H9 (cell line): Measurements from ENCODE around the gene ACSL4. TPM values are rescaled to one million over a fixed set of nuclear protein-coding genes. Genes with fewer than 3 reads are reported as not detected.
"Not testable (repeated sequence)": the region's sequence is repeated elsewhere in the genome, so short reads cannot be mapped to it uniquely, and the experiment has no call there.

Experiments
- DNase-seq: peaks from one replicate; pipeline ENCODE4 v3.0.0-alpha.2; 2017
- H2AFZ ChIP-seq: one replicate; pipeline ENCODE4 v1.6.1; 2013; ENCODE audit warnings: mild to moderate bottlenecking, low read length, control low read depth, moderate library complexity
- H2AK5ac ChIP-seq: 2 replicates; pipeline ENCODE4 v1.6.1; 2013; ENCODE audit warnings: low read length, control low read depth, mixed read lengths; ENCODE audit not compliant: insufficient read length
- H2BK120ac ChIP-seq: one replicate; pipeline ENCODE4 v1.6.1; 2013; ENCODE audit warnings: low read depth, mild to moderate bottlenecking, low read length, control low read depth, inconsistent platforms; ENCODE audit not compliant: poor library complexity, severe bottlenecking
- H2BK12ac ChIP-seq: 2 replicates; pipeline ENCODE4 v1.6.1; 2013; ENCODE audit warnings: low read length, control low read depth, mixed read lengths, low read depth; ENCODE audit not compliant: insufficient read length
- H2BK15ac ChIP-seq: 2 replicates; pipeline ENCODE4 v1.6.1; 2013; ENCODE audit warnings: low read depth, low read length, control low read depth
- H2BK20ac ChIP-seq: one replicate; pipeline ENCODE4 v1.6.1; 2013; ENCODE audit warnings: low read depth, mild to moderate bottlenecking, low read length, control low read depth, inconsistent platforms; ENCODE audit not compliant: poor library complexity, severe bottlenecking
- H2BK5ac ChIP-seq: 2 replicates; pipeline ENCODE4 v1.6.1; 2013; ENCODE audit warnings: low read length, control low read depth, mixed read lengths; ENCODE audit not compliant: insufficient read length
- H3K14ac ChIP-seq: 2 replicates; pipeline ENCODE4 v1.6.1; 2013; ENCODE audit warnings: low read length, control low read depth; ENCODE audit not compliant: insufficient read depth
- H3K18ac ChIP-seq: 2 replicates; pipeline ENCODE4 v1.6.1; 2013; ENCODE audit warnings: low read depth, mild to moderate bottlenecking, mixed read lengths, low read length, control low read depth; ENCODE audit not compliant: insufficient read length
- H3K23ac ChIP-seq: 2 replicates; pipeline ENCODE4 v1.6.1; 2013; ENCODE audit warnings: low read length, control low read depth, mixed read lengths, low read depth; ENCODE audit not compliant: insufficient read length
- H3K23me2 ChIP-seq: 2 replicates; pipeline ENCODE4 v1.6.1; 2013; ENCODE audit warnings: low read depth, mild to moderate bottlenecking, mixed read lengths, low read length, control low read depth; ENCODE audit not compliant: insufficient read length, poor library complexity, severe bottlenecking
- H3K27ac ChIP-seq: 2 replicates; pipeline ENCODE4 v1.5.1; 2013; ENCODE audit warnings: low read length, control low read depth, mixed read lengths, low read depth; ENCODE audit not compliant: insufficient read length
- H3K27me3 ChIP-seq: 2 replicates; pipeline ENCODE4 v1.6.1; 2013; ENCODE audit warnings: low read length, control low read depth, inconsistent platforms; ENCODE audit not compliant: insufficient read depth
- H3K4ac ChIP-seq: 2 replicates; pipeline ENCODE4 v1.6.1; 2013; ENCODE audit warnings: low read depth, mild to moderate bottlenecking, control low read depth, inconsistent platforms, low read length, moderate library complexity
- H3K4me1 ChIP-seq: 2 replicates; pipeline ENCODE4 v1.6.1; 2013; ENCODE audit warnings: low read length, control low read depth, inconsistent platforms; ENCODE audit not compliant: insufficient read depth
- H3K4me2 ChIP-seq: 2 replicates; pipeline ENCODE4 v1.6.1; 2013; ENCODE audit warnings: low read length, control low read depth, mixed read lengths; ENCODE audit not compliant: insufficient read length, insufficient read depth
- H3K56ac ChIP-seq: 2 replicates; pipeline ENCODE4 v1.6.1; 2013; ENCODE audit warnings: low read depth, mild to moderate bottlenecking, mixed read lengths, low read length, control low read depth; ENCODE audit not compliant: insufficient read length
- H3K79me1 ChIP-seq: 2 replicates; pipeline ENCODE4 v1.6.1; 2013; ENCODE audit warnings: low read depth, mild to moderate bottlenecking, moderate library complexity, low read length, control low read depth, inconsistent platforms; ENCODE audit not compliant: insufficient read depth, poor library complexity, severe bottlenecking
- H3K79me2 ChIP-seq: 2 replicates; pipeline ENCODE4 v1.6.1; 2013; ENCODE audit warnings: low read length, control low read depth, inconsistent platforms; ENCODE audit not compliant: insufficient read depth
- H3K9ac ChIP-seq: 2 replicates; pipeline ENCODE4 v1.6.1; 2013; ENCODE audit warnings: low read length, control low read depth, mixed read lengths; ENCODE audit not compliant: insufficient read length; ENCODE audit errors: extremely low read depth
- H3K9me3 ChIP-seq: one replicate; pipeline ENCODE4 v1.6.1; 2013; ENCODE audit warnings: low read depth, low read length, inconsistent platforms; ENCODE audit not compliant: control insufficient read depth
- H3T11ph ChIP-seq: one replicate; pipeline ENCODE4 v1.6.1; 2013; ENCODE audit warnings: mild to moderate bottlenecking, low read length, control low read depth, inconsistent platforms
- H4K20me1 ChIP-seq: one replicate; pipeline ENCODE4 v1.6.1; 2013; ENCODE audit not compliant: control insufficient read depth, insufficient read length, insufficient read depth
- H4K5ac ChIP-seq: 2 replicates; pipeline ENCODE4 v1.6.1; 2013; ENCODE audit warnings: low read depth, mild to moderate bottlenecking, mixed read lengths, low read length, control low read depth; ENCODE audit not compliant: insufficient read length
- H4K8ac ChIP-seq: replicated peaks from 2 replicates; pipeline ENCODE4 v1.6.1; 2013; ENCODE audit warnings: low read length, control low read depth, mixed read lengths, low read depth; ENCODE audit not compliant: insufficient read length
- H4K91ac ChIP-seq: 2 replicates; pipeline ENCODE4 v1.6.1; 2013; ENCODE audit warnings: low read depth, mild to moderate bottlenecking, moderate library complexity, mixed read lengths, low read length, control low read depth; ENCODE audit not compliant: insufficient read length
- H3K27ac Mint-ChIP-seq, 3 experiments: 2 replicates in 2 of 3; 3 replicates in 1 of 3; pipeline ENCODE4 v1.8.0; 2020 to 2021; ENCODE audit warnings: mixed read lengths in 3 of 3, mild to moderate bottlenecking in 1 of 3, moderate library complexity in 1 of 3
- H3K27me3 Mint-ChIP-seq: 2 replicates; pipeline ENCODE4 v1.8.0; 2021; ENCODE audit warnings: low read depth, mild to moderate bottlenecking, moderate library complexity, mixed read lengths
- H3K36me3 Mint-ChIP-seq, 3 experiments: 2 replicates in 2 of 3; 3 replicates in 1 of 3; pipeline ENCODE4 v1.8.0; 2020 to 2021; ENCODE audit warnings: low read depth in 3 of 3, mixed read lengths in 3 of 3; ENCODE audit not compliant: insufficient read depth in 1 of 3
- H3K4me1 Mint-ChIP-seq, 2 experiments: 2 replicates each; pipeline ENCODE4 v1.8.0; 2020; ENCODE audit warnings: mixed read lengths in 2 of 2
- H3K4me3 Mint-ChIP-seq, 2 experiments: 2 replicates in 1 of 2; 3 replicates in 1 of 2; pipeline ENCODE4 v1.8.0; 2020 to 2021; ENCODE audit warnings: mild to moderate bottlenecking in 2 of 2, mixed read lengths in 2 of 2, moderate library complexity in 1 of 2
- H3K9me3 Mint-ChIP-seq, 2 experiments: 2 replicates in 1 of 2; 3 replicates in 1 of 2; pipeline ENCODE4 v1.8.0; 2020; ENCODE audit warnings: mild to moderate bottlenecking in 2 of 2, mixed read lengths in 2 of 2, moderate library complexity in 1 of 2
- WGBS: extraction: QIAGEN DNeasy Blood & Tissue Kit; methylation state at CpG from one replicate; pipeline ENCODE4 v1.1.7; 2013; ENCODE audit warnings: missing lambda C conversion rate, low lambda C conversion rate, mixed read lengths; ENCODE audit not compliant: insufficient read length; ENCODE audit errors: extremely low coverage; 5-methylcytosine and 5-hydroxymethylcytosine counted together
- total RNA-seq: library from RNA; stranded (reverse); gene quantifications from 2 replicates; pipeline ENCODE4 v1.2.1, GENCODE V29; 2021
- TF ChIP-seq, protein P1 (sequence below): fragments of 200-600 bp; sonication (generic); conservative IDR thresholded peaks from 3 replicates; pipeline ENCODE4 v1.8.0; 2021; ENCODE audit warnings: antibody characterized with exemption, mild to moderate bottlenecking

The ACSL4 gene
- total RNA-seq, 1 experiment from 2014 or later = 41.6 TPM

DNA sequence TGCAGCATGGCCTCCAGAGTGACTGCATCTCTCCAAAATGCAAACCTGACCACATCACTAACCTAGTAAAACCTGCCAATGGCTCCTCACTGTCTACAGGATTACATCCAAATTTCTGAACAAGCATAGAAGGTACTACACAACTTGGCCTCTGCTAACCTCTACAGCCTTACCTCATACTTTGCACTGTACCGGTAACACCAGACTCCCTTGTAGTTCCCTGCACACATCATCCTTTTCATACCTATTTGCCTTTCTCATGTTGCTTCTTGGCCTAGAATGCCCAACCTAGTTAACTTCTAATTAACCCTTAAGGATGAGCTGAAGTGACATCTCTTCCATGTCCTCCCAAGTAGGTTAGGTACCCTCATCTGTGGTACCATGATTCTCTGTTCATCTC lies 74.7 kb downstream of the ACSL4 start:
- no peaks in the 10 kb centered on the region for H3K4me1 ChIP-seq
- H3K9me3 ChIP-seq = no peaks in the 10 kb centered on the region
- peaks cover 0 to 8% of the 10 kb centered on the region in 2 experiments; a peak in 2 of 4 replicates for H3K4me1 Mint-ChIP-seq
- H3T11ph ChIP-seq = no peak overlapping the region
- H3K9me3 Mint-ChIP-seq = no peaks in the 10 kb centered on the region
- no peak overlapping the region for H2BK12ac ChIP-seq
- H4K8ac ChIP-seq = no peak overlapping the region
- no peak for DNase-seq
- H3K36me3 Mint-ChIP-seq = peaks cover 25 to 45% (median 41%) of the 10 kb centered on the region in 3 experiments
- no peak overlapping the region for H3K18ac ChIP-seq
- H3K4ac ChIP-seq = no peak overlapping the region
- no peaks in the 10 kb centered on the region for H3K79me2 ChIP-seq
- H3K9ac ChIP-seq = no peak overlapping the region
- TF ChIP-seq, protein P1, sequence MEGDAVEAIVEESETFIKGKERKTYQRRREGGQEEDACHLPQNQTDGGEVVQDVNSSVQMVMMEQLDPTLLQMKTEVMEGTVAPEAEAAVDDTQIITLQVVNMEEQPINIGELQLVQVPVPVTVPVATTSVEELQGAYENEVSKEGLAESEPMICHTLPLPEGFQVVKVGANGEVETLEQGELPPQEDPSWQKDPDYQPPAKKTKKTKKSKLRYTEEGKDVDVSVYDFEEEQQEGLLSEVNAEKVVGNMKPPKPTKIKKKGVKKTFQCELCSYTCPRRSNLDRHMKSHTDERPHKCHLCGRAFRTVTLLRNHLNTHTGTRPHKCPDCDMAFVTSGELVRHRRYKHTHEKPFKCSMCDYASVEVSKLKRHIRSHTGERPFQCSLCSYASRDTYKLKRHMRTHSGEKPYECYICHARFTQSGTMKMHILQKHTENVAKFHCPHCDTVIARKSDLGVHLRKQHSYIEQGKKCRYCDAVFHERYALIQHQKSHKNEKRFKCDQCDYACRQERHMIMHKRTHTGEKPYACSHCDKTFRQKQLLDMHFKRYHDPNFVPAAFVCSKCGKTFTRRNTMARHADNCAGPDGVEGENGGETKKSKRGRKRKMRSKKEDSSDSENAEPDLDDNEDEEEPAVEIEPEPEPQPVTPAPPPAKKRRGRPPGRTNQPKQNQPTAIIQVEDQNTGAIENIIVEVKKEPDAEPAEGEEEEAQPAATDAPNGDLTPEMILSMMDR = no peak
- no peaks in the 10 kb centered on the region for H3K23me2 ChIP-seq
- H4K20me1 ChIP-seq = no peaks in the 10 kb centered on the region
- H3K4me3 Mint-ChIP-seq = no peak overlapping the region
- no peaks in the 10 kb centered on the region for H3K27me3 Mint-ChIP-seq
- H2BK5ac ChIP-seq = no peak overlapping the region
- H2BK15ac ChIP-seq = no peak overlapping the region
- H3K56ac ChIP-seq = no peak overlapping the region
- H4K91ac ChIP-seq = no peak overlapping the region
- no CpG with 5 or more reads among the region's 1 CpG for WGBS
- no peak overlapping the region for H2AK5ac ChIP-seq
- H4K5ac ChIP-seq = no peak overlapping the region
- H3K79me1 ChIP-seq = no peaks in the 10 kb centered on the region
- no peak overlapping the region for H2BK120ac ChIP-seq
- no peak overlapping the region for H2AFZ ChIP-seq
- H3K14ac ChIP-seq = no peak overlapping the region
- no peak overlapping the region for H2BK20ac ChIP-seq
- H3K27me3 ChIP-seq = no peaks in the 10 kb centered on the region
- H3K27ac ChIP-seq = no peak overlapping the region
- no peak overlapping the region for H3K23ac ChIP-seq
- H3K27ac Mint-ChIP-seq = no peak overlapping the region
- H3K4me2 ChIP-seq = no peak overlapping the region

DNA sequence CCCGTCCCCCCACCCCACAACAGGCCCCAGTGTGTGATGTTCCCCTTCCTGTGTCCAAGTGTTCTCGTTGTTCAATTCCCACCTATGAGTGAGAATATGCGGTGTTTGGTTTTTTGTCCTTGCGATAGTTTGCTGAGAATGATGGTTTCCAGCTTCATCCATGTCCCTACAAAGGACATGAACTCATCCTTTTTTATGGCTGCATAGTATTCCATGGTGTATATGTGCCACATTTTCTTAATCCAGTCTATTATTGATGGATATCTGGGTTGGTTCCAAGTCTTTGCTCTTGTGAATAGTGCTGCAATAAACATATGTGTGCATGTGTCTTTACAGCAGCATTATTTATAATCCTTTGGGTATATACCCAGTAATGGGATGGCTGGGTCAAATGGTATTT lies 75.7 kb downstream of the ACSL4 start:
- H3K23ac ChIP-seq, H3K79me2 ChIP-seq, H3K18ac ChIP-seq, H2BK120ac ChIP-seq, H3K56ac ChIP-seq, H2BK12ac ChIP-seq, H3K79me1 ChIP-seq, H2BK5ac ChIP-seq, H4K91ac ChIP-seq, H4K8ac ChIP-seq, H3K4me2 ChIP-seq, DNase-seq, H2BK20ac ChIP-seq, H3K27me3 Mint-ChIP-seq, H3K9me3 Mint-ChIP-seq, H3K23me2 ChIP-seq, H3K27ac Mint-ChIP-seq, H3K4me3 Mint-ChIP-seq, H3K27me3 ChIP-seq, H4K20me1 ChIP-seq, H3K27ac ChIP-seq, H3K4me1 Mint-ChIP-seq, H3K4ac ChIP-seq, H3K9me3 ChIP-seq, H2BK15ac ChIP-seq, H3K9ac ChIP-seq, H3K14ac ChIP-seq, H3K4me1 ChIP-seq, H3T11ph ChIP-seq, H2AFZ ChIP-seq, H2AK5ac ChIP-seq, H4K5ac ChIP-seq: not testable (repeated sequence)
- peaks cover 14 to 37% (median 31%) of the 10 kb centered on the region in 3 experiments for H3K36me3 Mint-ChIP-seq
- WGBS = no CpG with 5 or more reads among the region's 4 CpGs
